Endometrium (tissue), 2 donors: ENCODE results near the gene FAAP20.

Source experiments
- FAIRE-seq: peaks from 2 replicates; lab custom pipeline; 2012; peaks lifted over from hg19 to GRCh38; lab: Jason Lieb, UNC
- donor health status: control.
- donor health status: control.

Gene FAAP20

GRCh38 chr1:2229911-2230731 is 35.5 kb upstream of the FAAP20 start:
- FAIRE-seq, result no peak

GRCh38 chr1:2229037-2229864 is 34.7 kb upstream of the FAAP20 start:
- FAIRE-seq, result no peak

DNA sequence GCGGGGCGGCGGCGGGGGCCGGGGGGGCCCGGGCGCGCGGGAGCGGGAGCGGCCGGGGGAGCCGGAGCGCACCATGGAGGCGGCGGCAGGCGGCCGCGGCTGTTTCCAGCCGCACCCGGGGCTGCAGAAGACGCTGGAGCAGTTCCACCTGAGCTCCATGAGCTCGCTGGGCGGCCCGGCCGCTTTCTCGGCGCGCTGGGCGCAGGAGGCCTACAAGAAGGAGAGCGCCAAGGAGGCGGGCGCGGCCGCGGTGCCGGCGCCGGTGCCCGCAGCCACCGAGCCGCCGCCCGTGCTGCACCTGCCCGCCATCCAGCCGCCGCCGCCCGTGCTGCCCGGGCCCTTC is 34.1 kb upstream of the FAAP20 start:
- no peak for FAIRE-seq

GRCh38 chr1:2228157-2228594 is 33.6 kb upstream of the FAAP20 start, which contains the start of gene SKI:
Gene SKI (plus strand): TSS chr1:2228319. CDS start chr1:2228767, 448 bp downstream.
- FAIRE-seq, result no peak

DNA sequence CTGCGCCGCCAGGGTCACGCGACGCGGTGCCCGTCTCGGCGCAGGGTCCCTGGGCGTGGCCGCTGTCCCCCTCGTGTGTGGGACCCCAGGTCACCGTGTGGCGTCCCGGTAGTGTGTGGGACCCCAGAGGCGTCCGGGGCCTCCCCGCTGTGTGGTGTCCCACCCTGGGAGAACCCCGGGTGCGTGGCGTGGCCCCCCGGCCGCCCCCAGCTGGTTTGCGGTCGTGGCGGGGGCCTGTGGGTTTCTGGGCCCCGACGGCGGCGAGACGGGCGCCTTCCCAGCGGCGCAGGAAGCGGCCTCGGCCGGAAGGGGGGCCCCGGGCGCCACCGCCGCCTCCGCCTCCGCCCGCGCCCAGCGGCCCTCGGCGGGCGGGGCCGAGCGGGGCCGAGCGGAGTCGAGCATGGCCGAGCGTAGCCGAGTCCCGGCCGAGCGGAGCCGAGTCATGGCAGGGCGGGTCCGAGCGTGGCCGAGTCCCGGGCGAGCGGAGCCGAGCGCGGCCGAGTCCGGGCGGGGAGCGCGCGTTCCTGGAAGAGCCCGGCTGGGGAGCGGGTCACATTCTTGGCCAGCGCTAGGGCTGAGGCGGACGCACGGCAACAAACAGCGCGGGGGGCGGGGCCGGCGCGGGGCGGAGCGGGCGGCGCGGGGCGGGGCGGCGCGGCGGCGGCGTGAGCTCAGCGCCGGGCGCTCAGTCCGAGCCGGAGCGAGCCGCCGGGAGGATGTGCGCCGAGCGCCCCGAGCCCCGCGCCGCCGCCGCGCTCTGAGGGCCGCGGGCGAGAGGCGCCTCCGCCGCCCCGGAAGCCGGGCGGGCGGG is 33.0 kb upstream of the FAAP20 start:
- no peak for FAIRE-seq

- no peak for FAIRE-seq
These were observed 32.2 kb upstream of the FAAP20 start for GRCh38 chr1:2226525-2227345.

DNA sequence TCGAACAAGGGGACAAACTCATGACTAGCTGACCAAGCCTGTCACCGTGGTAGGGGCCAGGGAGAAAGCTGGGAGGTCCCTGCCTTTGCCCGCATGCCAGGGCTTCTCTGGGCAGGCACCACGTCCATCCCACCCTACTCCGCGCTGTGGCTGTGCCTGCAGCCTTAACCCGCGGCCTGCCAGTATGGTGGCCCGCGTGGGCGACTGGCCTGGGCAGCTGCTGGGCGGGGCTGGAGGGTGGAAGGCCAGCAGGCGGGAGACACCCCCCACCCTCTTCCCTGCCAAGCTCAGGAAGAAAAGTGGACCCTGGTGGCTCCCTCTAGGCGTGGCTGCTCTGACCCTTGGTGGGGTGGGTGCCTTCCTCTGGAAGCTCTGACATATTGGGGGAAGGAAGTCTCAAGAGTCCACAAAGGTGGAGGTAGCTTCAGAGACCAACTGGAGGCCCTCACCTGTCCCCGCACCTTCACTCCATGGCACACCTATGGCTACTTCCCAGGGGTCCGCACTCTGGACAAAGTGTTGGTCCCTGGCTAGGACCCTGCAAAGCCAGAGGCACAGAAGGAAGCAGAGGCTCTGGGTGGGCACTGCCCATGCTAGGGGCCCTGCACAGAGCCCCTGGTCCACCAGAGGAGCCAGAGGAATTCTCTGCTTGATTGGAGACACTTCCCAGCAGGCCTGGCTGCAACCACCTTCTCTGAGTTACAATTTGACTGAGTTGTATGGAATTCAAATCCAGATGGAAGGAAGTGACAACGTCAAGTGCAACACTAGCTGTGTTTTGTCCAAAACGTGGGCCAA is 30.3 kb upstream of the FAAP20 start:
- no peak for FAIRE-seq

- FAIRE-seq, result no peak
These were observed 29.6 kb upstream of the FAAP20 start for GRCh38 chr1:2224170-2224584.

- FAIRE-seq, result no peak
These were observed 26.7 kb upstream of the FAAP20 start for GRCh38 chr1:2221271-2221670.

DNA sequence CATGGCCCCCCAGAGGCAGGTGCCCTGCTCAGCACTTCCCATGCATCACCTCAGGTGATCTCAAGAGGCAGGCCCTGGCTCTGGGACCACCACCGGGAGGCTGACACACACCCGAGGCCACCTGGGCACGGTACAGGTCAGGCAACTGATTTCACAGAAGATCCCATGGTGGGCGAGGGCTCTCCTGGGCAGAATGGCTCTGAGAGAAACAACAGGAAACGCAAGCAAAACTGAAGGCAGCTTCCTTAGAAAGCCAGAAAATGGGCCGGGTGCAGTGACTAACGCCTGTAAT is 22.1 kb upstream of the FAAP20 start:
- FAIRE-seq, result no peak

- no peak for FAIRE-seq
These were observed 21.6 kb upstream of the FAAP20 start for GRCh38 chr1:2215909-2216766.

- no peak for FAIRE-seq
These were observed 20.8 kb upstream of the FAAP20 start for GRCh38 chr1:2215329-2215728.

GRCh38 chr1:2214541-2215241 is 20.1 kb upstream of the FAAP20 start:
- no peak for FAIRE-seq

GRCh38 chr1:2213576-2214505 is 19.3 kb upstream of the FAAP20 start:
- FAIRE-seq, result no peak

- FAIRE-seq, result peak; percentile 45
These were observed 18.2 kb upstream of the FAAP20 start for GRCh38 chr1:2212532-2213491.

GRCh38 chr1:2212274-2212531 is 17.6 kb upstream of the FAAP20 start:
- FAIRE-seq, result no peak

- no peak for FAIRE-seq
These were observed 16.2 kb upstream of the FAAP20 start for GRCh38 chr1:2210786-2211185.
